Stimulated activated CD4-positive, alpha-beta T cell treated with anti-CD3 and anti-CD28 coated beads, Interleukin-1b, Interleukin-23, amount 100 ng/mL, for 4 hours (primary cell): ENCODE results near the gene SMOC2.
"Not testable (repeated sequence)": the region's sequence is repeated elsewhere in the genome, so short reads cannot be mapped to it uniquely, and the experiment has no call there.

Experiments
- DNase-seq, 2 donors: peaks; one replicate each; pipeline ENCODE4 v3.0.0-alpha.2; 2020; ENCODE audit warnings: low read depth in 2 of 2

Gene SMOC2

GRCh38 chr6:168538892-168539811 lies 98.2 kb downstream of the SMOC2 start:
- DNase-seq, result no peak

DNA sequence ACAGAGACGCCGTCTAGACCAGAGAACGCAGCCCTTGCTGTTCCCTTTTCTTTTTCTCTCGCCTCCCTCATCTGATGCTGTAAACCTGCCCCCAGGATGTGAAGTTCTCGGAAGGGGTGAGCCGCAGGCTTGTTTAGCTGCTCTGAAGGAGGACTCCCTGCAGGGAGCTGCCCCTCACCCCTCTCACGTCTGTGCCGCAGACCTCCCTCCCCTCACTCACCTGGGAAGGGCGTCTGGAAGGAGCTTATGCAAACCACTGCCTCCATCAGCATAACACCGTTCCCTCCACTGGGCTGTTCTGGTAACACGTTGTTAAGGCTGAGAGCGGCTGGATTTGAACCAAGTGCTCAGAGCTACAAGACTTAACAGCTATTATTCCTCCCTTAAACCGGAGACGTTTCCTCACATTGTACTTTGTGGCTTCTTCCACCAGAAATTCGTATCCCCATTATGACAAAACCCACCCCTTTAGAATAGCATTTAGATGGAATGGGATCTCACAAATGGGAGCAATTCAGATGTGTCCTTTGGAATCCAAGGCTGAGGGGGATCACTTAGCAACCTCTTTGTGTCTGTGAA lies 99.8 kb downstream of the SMOC2 start:
- DNase-seq, result no peak

- DNase-seq, result no peak
Observed at GRCh38 chr6:168541307-168541706, 100.3 kb downstream of the SMOC2 start.

- DNase-seq, result no peak
Observed at GRCh38 chr6:168542301-168542700, 101.3 kb downstream of the SMOC2 start.

GRCh38 chr6:168545428-168545827 lies 104.4 kb downstream of the SMOC2 start:
- DNase-seq, result no peak

- no peak for DNase-seq
Observed at GRCh38 chr6:168546151-168546550, 105.2 kb downstream of the SMOC2 start.

DNA sequence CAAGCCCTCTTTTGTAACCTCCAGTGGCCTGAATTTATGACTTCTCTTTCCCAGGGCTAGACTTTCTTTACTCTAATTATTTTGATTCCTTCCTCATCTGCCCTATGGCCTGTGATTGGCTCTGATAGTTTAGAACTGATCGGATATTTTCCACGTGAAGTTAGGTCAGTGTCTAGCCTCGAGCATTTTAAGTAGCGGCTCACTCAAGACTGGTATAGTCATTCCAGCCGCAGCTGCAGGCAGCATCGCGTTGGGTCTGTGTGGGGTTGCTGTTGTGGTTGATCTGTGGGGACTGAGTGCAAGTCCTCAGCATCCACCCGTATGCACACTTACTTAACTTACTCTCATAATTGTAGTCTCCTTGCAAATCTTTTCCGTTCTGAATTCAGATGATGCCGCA lies 105.7 kb downstream of the SMOC2 start:
- no peak for DNase-seq

DNA sequence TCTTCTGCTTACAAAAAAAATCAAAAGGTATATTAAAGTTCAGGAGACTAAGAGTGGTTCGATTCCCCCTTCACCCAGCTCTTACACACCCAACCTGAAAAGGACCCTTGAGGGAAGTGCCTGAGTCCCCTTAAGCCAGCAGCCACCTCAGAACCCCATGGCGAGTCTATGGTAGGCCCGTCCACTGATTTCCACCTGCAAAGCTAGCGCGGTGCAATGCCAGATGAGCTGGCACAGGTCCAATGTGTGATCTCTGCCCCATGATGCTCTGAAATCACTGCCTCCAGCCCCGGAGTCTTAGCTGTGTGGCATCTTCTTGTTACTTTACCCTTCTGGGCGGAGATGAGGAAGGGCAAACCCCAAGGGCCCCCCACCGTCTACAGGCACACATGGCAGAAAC lies 109.3 kb downstream of the SMOC2 start:
- DNase-seq, result no peak

- no peak for DNase-seq
Observed at GRCh38 chr6:168554472-168554871, 113.5 kb downstream of the SMOC2 start.

DNA sequence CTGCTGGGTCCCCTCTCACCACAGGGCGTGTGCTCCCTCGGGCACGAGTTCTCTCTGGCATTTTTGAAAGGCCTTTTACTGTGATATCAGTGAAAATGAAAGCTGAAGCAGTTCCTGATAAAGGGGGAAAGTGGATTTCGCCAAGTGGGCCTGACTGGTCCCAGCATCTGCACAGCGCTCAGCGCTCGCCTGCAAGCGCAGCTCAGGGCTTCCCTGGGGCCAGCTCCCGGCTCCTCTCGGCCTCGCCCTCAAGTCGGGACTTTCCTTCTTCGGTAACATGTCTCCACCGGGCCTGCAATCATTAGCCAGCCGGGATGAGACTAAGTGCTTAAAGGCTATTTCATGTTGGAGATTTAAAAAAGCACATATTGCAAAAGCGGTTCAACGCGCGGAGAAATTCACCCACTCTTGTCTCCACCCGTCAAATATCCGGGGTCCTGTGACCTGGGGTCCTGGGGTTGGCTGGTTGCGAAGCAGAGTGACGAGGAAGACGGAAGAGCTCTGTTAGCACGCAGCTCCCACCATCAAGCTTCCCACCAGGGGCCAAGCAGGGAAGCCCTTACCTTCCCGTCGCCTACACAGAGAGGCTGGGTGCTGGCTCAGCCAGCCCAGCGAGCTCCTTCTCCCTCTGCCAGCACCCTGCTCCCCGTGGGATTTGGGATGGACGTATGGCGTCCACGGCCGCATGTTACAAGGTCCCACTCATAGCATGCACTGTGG lies 114.1 kb downstream of the SMOC2 start:
- no peak for DNase-seq

GRCh38 chr6:168555618-168556273 lies 114.8 kb downstream of the SMOC2 start:
- DNase-seq, result no peak

GRCh38 chr6:168557512-168557911 lies 116.5 kb downstream of the SMOC2 start:
- DNase-seq, result no peak

- no peak for DNase-seq
Observed at GRCh38 chr6:168558686-168559085, 117.7 kb downstream of the SMOC2 start.

DNA sequence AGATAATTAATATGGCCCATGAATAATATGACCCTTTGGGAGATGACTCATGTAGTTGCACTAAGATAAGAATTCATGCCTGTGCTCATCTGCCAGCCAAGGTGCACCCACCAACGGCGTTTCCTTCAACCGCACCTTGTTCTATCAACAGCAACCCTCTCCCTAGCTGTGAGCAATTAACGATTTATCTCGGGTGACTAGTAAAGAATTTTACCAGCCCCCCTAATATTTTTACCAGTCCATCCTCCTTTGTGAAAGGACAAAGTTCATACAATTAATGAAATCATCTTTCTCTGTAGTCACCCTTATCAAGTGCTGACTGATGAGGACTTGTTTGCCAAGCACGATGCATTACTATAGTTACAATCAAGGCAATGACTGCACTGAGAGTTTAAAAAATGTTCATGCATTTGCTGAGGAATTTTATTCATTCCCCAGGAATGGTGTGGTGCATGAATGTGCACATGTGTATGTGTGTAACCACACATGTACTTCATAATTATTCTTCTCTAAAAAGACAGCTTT lies 118.7 kb downstream of the SMOC2 start:
- no peak for DNase-seq

DNA sequence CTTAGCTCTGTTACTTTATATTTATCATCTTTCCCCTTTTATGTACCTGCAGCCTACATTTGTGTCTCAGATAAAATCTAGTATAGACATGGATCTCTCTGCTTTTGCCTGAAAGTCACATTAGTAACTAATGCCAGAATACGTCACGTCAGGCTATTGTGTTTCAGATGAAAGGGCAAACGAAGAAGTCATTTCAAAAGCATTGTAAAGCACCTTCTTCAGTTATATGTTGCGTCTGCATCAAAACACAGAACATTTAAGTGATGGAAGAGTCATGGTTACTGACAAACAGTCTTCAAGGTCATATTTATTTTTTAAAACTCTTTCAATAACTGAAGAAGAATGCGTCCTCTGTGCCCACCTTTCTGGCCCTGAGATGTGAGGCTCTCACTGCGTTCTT lies 119.1 kb downstream of the SMOC2 start:
- DNase-seq, result no peak

DNA sequence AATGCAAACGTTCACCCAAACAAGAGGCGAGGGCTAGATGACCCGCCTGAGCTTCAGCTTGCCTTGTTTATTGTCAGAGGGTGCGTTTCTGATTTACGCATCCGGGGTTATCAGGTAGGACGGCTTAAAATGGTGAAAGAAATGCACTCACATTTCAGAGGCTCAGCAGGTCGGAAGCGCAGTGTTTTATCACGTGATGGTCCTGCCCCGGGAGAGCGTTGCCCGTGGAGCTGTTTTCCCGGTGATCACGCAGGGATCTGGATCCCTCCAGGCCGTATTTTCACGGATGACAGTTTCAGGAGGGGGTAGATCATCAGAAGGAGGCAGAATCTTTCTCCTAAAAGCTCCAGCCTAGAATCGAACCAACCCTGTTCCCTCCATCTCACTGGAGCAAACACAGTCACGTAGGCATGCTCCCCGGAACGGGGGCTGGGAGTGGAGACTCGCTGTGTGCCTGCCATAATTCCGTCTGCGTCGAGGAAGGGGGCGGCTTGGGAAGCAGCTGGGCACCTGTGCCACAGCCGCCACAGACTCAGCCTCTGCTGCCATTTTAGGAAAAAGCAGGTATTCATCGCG lies 121.7 kb downstream of the SMOC2 start:
- no peak for DNase-seq

GRCh38 chr6:168563656-168564055 lies 122.7 kb downstream of the SMOC2 start:
- DNase-seq, result no peak

DNA sequence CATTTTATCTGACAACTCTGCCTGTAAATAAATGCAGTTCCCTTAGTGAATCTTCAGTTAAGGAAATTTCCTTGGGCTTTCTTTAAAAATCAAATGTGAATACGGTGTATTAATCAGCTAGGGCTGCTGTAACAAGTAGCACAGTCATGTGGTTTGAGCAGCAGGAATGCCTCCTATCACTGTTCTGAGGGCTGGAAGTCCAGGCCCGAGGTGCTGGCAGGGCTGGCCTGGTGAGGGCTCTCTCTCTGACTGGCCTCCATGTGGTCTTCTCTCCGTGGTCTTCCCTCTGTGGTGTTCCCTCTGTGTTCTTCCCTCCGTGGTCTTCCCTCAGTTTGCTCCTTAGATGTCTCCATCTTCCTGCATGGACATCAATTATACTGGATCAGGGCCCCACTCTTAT lies 124.1 kb downstream of the SMOC2 start:
- no peak for DNase-seq

DNA sequence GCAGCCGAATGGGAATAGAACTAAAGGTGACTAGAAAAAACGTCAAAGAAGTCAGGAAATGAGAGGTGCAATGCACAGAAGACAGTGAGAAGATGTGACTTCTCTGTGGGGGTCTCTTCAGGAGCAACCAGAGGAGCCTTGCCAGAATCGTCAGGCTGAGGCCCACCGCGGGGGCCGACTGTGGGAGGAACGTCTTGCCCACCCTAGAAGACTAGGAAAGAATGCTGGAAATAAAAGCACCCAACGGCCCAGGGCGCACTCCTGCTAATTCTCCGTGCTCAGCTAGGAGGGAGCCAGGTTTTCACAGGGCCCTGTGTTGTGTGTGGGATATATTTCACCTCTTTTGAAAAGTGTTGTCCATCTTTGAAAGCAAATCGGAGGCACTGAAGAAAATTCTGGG lies 129.2 kb downstream of the SMOC2 start:
- DNase-seq, result no peak

DNA sequence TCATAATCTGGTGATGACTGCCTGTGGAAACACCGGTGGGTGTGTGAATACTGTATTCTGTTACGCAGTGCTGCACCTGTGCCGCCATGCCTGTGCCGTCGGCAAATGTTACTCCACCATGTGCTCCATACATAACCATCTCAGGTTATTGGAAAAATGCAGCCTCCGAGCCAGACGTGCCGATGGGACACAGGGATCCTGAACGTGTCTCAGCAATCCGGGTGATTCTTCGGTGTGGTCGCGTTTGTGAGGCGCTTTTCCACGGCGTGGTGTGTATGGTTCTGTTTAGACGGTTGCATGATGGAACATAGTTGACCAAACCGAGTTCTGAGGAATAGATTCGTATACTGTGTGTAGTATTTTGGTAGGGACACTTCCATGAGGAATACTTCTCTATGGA lies 130.3 kb downstream of the SMOC2 start:
- no peak for DNase-seq

GRCh38 chr6:168573276-168573835 lies 132.4 kb downstream of the SMOC2 start:
- DNase-seq, result not testable (repeated sequence)
